Activated naive CD4-positive, alpha-beta T cell treated with Interleukin-2 at 50 U/mL for 16 hours (primary cell): ENCODE results near the gene SEPTIN12.

Experiments
- DNase-seq: peaks from one replicate; pipeline ENCODE4 v3.0.0-alpha.2; 2020

SEPTIN12 gene

GRCh38 chr16:4783251-4783950 is 4.7 kb downstream of the SEPTIN12 start:
- DNase-seq = no peak

GRCh38 chr16:4780235-4780634 is 7.9 kb downstream of the SEPTIN12 start:
- no peak for DNase-seq

DNA sequence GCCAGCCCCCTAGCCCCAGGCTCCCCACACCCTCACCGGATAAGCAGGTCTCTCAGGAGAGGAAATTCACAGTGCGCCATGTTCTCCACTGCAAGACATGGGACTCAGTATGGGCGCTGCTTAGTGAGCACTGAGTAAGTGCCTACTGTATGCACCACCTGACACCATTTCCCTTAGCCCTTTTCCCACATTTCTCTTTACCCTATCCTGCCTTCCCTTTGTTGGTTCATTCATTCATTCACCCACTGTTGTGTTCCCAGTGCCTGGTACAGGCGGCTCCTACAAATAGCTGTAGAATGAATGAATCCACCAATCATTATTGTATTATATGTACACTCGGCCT is 10.1 kb downstream of the SEPTIN12 start:
- DNase-seq = no peak

DNA sequence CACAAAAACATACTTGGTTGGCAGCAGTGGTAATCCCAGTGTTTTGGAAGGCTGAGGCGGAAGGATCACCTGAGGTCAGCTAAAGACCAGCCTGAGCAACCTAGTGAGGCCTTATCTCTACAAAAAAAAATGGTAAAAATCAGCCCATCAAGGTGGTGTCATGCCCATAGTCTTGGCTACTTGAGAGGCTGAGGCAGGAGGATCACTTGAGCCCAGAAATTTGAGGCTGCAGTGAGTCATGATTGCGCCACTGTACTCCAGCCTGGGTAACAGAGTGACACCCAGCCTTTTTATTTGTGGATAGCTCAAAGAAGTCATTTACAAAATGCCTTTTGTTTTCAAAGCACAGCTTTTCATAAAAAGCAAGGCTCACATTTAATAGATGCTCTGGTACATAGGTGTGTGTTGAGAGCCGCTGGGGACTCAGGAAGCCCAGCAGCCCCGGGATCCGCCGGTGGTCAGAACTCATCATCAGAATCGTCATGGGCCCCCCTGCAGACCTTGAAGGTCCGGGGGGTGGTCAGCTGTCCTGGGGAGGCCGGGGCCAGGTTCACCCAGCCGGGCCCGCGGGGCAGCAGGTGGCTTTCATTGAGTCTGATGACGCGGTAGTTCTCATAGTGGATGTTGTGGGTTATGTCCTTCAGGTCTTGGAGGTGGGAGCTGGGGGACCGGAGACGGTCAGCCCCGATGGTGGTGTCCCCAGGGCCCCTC is 10.7 kb downstream of the SEPTIN12 start:
- no peak for DNase-seq

DNA sequence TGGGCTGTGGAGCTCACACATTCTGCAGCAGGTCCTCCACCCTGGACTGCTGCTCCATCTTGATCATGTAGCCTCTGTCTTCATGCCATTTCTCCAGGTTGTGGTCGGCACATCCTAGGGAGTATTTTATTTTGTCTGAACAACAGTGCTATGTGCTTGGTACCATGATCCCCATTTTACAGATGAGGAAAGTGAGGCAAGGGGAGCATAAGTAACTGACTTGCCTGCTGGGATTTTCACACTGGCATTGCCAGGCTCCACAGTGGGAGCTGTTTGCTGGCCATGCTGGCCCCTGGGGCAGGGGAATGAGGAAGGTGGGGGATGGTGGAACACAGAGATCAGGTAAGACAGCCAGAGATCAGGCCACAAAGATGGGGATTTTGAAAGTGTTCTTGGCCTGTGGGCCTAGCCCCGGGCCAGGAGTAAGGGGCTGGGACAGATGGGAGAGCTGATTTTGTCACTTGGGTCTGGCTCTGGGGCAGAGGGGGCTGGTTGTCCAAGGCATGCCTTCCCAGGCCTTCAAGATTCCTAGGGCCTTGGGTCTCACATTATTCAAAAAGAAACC is 11.9 kb downstream of the SEPTIN12 start:
- no peak for DNase-seq

DNA sequence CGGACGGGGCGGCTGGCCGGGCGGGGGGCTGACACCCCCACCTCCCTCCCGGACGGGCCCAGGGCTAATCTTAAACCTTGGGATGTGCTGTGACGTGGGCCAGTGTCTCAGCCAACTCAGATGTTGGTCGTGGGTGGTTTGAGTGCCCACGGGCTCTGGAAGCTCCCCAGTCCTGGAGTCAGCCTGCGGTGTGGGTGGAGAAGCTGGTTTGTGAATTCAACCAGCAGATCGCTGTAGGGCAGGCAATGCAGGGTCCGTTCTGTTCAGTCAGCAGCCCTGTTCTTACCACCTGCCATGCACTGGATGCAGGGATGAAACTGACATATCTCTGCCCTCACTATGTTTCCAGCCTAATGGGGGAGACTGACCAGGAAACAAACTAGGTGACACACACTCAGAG is 13.1 kb downstream of the SEPTIN12 start:
- no peak for DNase-seq

- no peak for DNase-seq
Measured at GRCh38 chr16:4772351-4772750, 15.8 kb downstream of the SEPTIN12 start.

GRCh38 chr16:4771646-4772045 is 16.5 kb downstream of the SEPTIN12 start:
- DNase-seq = no peak

GRCh38 chr16:4769306-4769638 is 18.9 kb downstream of the SEPTIN12 start:
- DNase-seq = no peak

DNA sequence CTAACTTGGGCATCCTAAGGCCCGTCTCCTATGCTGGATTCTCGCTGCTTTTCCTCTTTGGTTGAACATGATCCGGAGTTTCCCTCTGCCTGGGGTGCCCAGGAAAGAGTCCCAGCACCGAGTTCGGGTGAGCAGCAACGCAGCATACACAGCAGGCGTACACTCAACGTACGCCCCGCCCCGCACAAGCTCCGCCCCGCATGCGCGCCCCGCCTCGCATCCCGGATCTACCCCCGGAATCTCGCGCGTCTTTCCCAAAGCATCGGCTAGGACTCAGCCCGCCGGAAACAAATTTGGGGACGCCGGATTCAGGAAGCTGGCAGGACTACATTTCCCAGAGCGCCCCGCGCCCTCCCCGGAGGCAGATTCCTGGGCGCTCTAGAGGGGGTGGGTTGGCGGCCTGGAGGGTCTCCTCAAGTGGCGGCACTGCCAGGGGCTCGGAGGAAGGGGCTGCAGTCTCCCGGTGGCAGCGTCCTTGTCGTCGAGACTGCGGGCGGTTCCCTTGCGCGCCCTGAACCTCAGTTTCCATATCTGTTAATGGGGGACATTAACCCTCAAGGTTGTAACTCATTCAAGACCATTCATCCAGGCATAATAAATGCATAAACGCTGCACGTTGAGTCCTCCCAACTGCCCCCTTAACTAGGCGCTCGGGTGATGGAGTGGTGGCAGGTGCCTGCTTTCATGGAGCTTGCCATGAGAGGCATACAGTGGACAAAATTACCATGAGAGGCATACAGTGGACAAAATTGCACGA is 19.4 kb downstream of the SEPTIN12 start:
- DNase-seq = peak; percentile 90

- no peak for DNase-seq
Measured at GRCh38 chr16:4767872-4768548, 20.1 kb downstream of the SEPTIN12 start.

DNA sequence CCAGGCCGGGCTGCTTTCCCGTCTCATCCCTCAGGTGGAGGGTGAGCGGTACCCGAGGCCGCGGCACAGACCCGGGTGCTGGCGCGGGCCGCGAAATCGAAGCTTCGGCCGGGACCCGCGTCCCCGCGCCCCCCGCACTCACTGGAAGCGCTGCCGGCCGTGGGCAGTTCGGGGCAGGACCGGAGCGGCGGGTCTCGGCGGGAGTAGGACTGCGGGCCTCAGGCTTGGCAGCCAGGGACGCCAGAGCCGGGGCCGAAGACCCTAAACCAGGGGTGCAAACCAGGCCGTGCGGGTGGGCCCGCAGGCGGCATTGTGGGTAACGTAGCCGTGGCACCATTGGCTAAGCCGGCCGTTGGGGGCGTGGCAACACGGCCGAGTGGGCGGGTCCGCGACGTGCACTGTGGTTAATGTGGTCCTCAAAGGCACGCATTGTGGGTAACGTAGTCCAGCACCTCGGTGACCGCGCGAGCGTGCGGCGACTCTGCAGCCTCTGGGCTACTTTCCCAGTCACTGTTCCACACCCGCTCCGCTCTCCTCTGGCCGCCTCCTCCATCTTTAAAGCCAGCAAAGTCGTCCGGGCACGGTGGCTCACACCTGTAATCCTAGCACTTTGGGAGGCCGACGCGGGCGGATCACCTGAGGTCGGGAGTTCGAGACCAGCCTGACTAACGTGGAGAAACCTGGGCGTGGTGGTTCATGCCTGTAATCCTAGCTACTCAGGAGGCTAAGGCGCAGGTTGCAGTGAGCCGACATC is 21.1 kb downstream of the SEPTIN12 start, which contains the start of gene ZNF500:
TSS of gene ZNF500 (minus strand) at position 288 of the 754 bp plus-strand sequence. CDS start 1,184 bp downstream, outside the sequence.
- peak; percentile 98 for DNase-seq

DNA sequence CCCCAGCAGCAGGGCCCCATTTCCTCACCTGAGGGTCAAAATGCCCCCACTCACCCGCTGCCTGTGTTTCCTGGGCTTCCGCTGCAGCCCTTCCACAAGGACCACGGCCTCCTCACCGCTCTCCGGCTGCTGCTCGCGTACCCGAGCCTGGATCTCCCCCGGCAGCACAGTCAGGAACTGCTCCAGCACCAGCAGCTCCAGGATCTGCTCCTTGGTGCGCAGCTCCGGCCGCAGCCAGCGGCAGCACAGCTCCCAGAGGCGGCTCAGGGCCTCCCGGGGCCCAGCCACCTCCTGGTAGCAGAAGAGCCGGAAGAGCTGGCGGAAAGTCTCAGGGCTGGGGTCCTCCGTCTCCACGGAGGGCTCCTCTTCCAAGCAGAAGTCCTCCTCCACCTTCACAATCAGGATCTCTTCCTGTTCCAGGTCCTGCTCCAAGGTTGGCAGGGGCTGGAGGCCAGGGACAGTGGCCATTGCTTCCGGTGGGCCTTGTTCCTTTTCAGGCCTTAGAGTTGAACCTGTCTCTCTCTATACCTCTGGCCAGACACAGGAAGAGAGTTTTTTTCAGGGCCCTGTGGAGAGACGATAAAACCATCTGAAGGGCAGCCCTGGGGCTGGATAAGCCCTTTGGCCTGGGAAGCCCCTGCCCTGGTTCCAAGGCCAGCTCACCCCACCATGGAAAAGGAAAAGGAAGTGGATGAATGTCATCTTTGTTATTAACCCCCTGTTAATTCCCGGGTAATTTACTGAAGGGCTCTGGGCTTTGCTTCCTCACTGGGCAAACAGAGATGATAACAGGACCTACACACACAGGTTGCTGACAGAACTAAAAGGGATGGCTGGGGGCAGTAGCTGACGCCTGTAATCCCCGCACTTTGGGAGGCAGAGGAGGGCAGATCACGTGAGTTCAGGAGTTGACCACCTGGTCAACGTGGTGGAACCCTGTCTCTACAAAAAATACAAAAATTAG is 22.4 kb downstream of the SEPTIN12 start:
- DNase-seq = no peak

DNA sequence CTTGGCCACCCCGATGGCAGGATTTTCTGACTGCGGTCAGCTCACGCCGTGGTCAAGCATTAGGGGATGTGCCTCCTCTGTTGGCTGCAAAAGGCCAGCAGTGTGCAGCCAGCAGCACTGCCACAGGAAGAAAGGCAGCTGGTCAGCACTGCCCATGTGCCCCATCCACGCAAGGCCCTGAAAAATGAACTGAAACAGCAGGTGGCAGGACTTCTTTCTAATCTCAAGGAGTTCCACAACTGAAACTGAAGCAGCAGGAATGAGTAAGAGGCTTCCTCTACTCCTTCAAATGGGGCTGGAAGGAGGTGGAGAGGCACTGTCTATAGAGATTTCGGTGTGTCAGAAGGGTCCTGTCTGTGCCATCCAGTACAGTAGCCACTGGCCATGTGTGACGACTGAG is 24.4 kb downstream of the SEPTIN12 start:
- no peak for DNase-seq

DNA sequence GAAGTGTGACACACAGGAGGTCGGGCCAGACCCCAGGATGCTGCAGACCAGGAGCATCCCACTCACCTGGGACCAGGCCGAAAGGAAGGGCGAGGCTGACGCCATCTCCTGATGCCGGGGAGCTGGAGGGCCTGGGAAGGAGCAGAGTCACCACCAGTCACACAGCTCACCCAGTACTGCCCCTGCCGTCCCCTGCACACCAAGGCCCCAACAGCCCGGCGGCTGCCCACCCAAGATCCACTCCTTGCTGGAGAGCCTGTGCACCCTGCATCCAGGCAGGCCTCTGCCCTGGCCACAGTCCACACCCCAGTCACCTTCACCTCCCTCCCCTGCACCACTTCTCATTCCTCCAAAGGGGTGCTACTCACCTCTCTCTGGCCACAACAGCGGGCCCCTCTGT is 25.9 kb downstream of the SEPTIN12 start:
- no peak for DNase-seq

DNA sequence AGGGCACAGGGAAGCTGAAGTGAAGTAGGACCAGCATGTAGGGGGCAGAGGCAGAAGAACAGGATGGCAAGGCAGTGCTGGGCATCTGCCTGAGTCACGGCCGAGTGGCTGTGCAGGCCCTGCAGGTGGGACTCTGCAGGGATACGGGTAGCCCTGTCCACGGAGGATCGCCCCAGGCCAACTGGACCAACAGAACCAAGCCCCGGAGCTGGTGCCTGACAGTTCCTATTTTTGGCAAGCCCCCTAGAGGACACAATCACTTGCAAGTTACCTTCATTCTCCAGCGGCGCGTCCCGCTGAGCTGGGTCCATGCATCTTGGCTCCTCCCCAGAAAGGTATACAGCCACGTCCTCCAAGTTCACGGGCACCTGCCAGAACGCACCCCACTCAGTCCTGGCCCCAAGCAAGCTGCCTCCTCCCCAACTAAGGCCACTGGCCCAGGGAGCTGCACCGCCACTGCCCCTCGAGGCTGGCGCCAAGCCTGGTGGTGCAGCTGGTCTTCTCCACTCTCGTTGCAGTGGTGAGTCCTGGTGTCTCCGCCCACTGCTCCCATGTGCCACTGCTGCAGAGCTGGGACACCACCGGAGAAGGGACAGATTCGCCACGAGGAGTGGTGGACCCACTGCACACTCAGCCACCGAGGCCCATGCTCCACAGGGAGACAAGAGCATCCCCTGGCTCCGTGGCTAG is 27.8 kb downstream of the SEPTIN12 start:
- DNase-seq = no peak

- DNase-seq = no peak
Measured at GRCh38 chr16:4755687-4756086, 32.5 kb downstream of the SEPTIN12 start.

- no peak for DNase-seq
Measured at GRCh38 chr16:4754865-4755264, 33.3 kb downstream of the SEPTIN12 start.

GRCh38 chr16:4753227-4753626 is 34.9 kb downstream of the SEPTIN12 start:
- no peak for DNase-seq

GRCh38 chr16:4752351-4753100 is 35.6 kb downstream of the SEPTIN12 start:
- DNase-seq = no peak
